MM.1S (cell line): ENCODE data around the gene SBF1.

Source experiments
- CTCF ChIP-seq: fragments of 300-600 bp; sonication (generic); IDR thresholded peaks from 2 replicates; pipeline ENCODE4 v1.5.1; 2016; ENCODE audit warnings: antibody characterized with exemption, low read length, mixed read lengths
- EZH2 ChIP-seq: fragments of 300-600 bp; sonication (generic); optimal IDR thresholded peaks from 2 replicates; pipeline ENCODE3; 2017; ENCODE audit warnings: low read depth, mild to moderate bottlenecking, antibody characterized with exemption, low read length, mixed read lengths
- EZH2phosphoT487 ChIP-seq: fragments of 300-600 bp; sonication (generic); IDR thresholded peaks from 2 replicates; pipeline ENCODE4 v1.6.1; 2018; ENCODE audit warnings: antibody characterized with exemption, low read length

GRCh38 chr22:50435291-50436014, 39.4 kb downstream of the SBF1 start:
- TF ChIP-seq CTCF (no peak), EZH2phosphoT487 (no peak), EZH2 (no peak)
